LNCaP clone FGC (cell line): ENCODE data around the gene EVX1.

Experiments
- DNase-seq: peaks from one replicate; pipeline ENCODE4 v3.0.0-alpha.2; 2011; ENCODE audit warnings: low read depth
- H3K4me3 ChIP-seq: 2 replicates; pipeline ENCODE4 v1.5.1; 2011; ENCODE audit warnings: mild to moderate bottlenecking, low read depth, low read length, control low read depth
- CTCF ChIP-seq: IDR thresholded peaks from 2 replicates; pipeline ENCODE4 v1.5.1; 2012; ENCODE audit warnings: mild to moderate bottlenecking; ENCODE audit not compliant: control insufficient read depth, insufficient read depth; ENCODE audit errors: extremely low read depth

Gene EVX1

GRCh38 chr7:27202018-27202861 is 40.4 kb upstream of the EVX1 start:
- H3K4me3 ChIP-seq = no peak overlapping the region
- no peak for TF ChIP-seq CTCF
- no peak for DNase-seq

GRCh38 chr7:27202862-27203134 is 39.8 kb upstream of the EVX1 start:
- TF ChIP-seq CTCF = no peak
- no peak for DNase-seq
- no peak overlapping the region for H3K4me3 ChIP-seq

- no peak overlapping the region for H3K4me3 ChIP-seq
- DNase-seq = no peak
- TF ChIP-seq CTCF = no peak
These were observed 39.1 kb upstream of the EVX1 start for GRCh38 chr7:27203365-27203953.

- no peak overlapping the region for H3K4me3 ChIP-seq
- DNase-seq = no peak
- TF ChIP-seq CTCF = no peak
These were observed 38.5 kb upstream of the EVX1 start for GRCh38 chr7:27203964-27204594.

GRCh38 chr7:27204851-27205322 is 37.7 kb upstream of the EVX1 start:
- DNase-seq = no peak
- no peak overlapping the region for H3K4me3 ChIP-seq
- TF ChIP-seq CTCF = no peak

GRCh38 chr7:27205325-27206280 is 37.0 kb upstream of the EVX1 start:
- no peak for TF ChIP-seq CTCF
- DNase-seq = no peak
- H3K4me3 ChIP-seq = no peak overlapping the region
